Fibroblast of skin of scalp (primary cell): ENCODE measurements around the gene KAT2A.
A peak's percentile ranks its signal among the peaks of the same experiment; 100 is the strongest.

Experiments
- DNase-seq: peaks from one replicate; pipeline ENCODE4 v3.0.0-alpha.2; 2013

The KAT2A gene

DNA sequence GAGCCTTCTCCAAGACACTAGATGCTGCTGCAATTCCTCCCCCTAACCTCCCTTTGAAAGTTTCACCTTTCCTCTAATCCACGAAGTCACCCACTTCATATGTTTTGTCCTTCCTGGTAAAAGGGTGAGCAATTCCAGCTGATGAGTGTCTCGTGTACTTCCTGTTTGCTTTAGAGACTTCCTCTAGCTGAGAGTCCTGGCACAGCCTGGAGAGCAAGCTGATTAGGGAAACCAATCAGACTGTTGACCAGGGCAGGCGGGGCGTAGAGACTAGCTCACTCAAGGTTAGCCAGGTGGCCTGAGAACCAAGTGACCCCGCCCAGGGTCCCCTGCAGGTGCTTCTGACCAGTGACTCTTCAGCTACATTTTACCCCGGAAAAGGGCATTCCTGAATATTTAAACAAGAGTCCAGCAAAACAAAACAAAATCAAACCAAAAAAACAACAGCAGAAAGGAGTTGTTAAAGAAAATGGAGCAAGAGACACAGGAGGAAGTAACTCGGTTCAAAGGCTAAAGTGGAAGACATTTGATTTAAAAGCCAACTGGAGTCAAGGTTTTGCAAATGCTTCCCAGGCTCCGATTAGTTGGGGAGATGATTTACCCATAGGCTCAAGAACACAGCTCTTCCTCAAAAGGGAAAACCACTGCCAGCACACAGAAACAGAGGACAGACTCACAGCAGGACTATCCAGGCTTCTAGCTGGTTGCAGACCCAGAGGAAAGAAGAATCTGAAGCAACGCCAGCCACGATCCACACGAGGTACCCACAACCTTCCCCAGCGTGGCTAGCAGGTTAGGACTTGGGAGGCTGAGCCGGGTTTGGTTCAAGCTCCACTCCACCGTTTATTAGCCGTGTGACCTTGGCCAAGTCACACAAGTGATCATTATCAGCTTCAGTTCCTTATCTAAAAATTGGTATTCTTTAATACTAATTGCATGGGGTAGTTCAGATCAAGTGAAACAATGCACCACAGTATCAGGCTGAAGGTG, 14.8 kb upstream of the KAT2A start:
- DNase-seq, result peak; percentile 36

GRCh38 chr17:42135151-42135550, 14.0 kb upstream of the KAT2A start:
- no peak for DNase-seq

DNA sequence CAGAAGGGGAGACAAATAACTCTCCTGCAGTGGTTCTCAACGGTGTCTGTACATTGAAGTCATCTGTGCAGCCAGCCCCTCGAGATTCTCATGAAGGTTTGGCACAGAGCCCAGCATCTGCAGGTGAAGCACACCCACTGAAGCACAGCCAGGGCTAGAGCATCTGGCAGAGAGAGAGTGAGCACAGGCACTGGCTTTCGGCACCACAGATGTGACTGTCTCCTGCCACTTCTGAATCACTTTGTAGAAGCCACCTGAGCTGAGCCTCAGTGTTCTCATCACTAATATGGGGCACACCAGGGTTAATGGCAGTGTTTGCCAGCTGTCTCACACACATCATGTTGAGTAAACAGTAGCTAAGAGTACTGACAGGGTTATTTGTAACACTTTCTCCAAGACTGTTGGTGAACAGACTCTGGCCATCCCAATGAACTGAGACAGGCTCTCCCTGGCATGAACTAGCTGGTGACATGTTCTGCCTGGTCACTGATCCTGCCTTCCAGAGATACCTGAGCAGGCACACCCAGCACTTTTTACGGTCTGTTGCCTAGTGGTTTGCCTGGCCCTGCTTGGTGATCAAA, 12.4 kb upstream of the KAT2A start:
- DNase-seq, result no peak

GRCh38 chr17:42132941-42133340, 11.8 kb upstream of the KAT2A start:
- DNase-seq, result peak; percentile 80

- no peak for DNase-seq
Observed at GRCh38 chr17:42131981-42132432, 10.8 kb upstream of the KAT2A start.

DNA sequence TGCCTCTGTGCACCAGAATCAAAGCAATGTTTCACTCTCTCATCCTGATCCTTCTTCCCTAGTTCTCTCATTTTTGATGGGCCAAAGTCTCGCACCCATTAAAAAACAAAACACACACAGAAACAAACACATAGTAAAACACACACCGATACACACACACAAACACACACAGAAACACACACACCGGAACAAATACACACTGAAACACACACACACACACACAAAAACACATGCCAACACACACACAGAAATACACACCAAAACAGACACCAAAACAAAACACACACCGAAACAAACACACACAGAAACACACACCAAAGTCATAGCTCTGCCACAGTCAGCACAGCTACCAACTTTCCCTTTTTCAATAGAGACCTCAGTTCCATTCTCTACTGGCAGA, 10.1 kb upstream of the KAT2A start:
- no peak for DNase-seq

- DNase-seq, result no peak
Observed at GRCh38 chr17:42130310-42130936, 9.3 kb upstream of the KAT2A start.

- no peak for DNase-seq
Observed at GRCh38 chr17:42129109-42129837, 8.1 kb upstream of the KAT2A start.

- DNase-seq, result no peak
Observed at GRCh38 chr17:42127414-42127813, 6.2 kb upstream of the KAT2A start.

DNA sequence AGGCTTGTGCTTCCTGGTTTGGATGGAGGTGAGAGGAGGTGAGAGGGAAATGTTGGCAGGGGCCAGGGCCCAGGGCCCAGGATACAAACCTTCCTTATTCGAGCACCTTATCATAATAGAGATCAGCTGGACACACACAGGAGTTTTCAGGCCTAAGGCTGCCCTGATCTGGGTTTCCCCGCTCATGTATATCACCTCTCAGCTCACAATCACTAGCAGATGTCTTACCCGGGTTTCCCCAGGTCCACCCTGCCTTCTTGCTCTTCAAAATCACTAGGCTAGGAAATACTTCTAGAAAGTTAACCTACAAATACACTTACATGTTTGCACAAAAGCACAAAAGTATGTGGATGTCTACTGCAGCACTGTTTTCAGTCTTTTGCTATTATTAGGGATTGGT, 5.7 kb upstream of the KAT2A start:
- no peak for DNase-seq

DNA sequence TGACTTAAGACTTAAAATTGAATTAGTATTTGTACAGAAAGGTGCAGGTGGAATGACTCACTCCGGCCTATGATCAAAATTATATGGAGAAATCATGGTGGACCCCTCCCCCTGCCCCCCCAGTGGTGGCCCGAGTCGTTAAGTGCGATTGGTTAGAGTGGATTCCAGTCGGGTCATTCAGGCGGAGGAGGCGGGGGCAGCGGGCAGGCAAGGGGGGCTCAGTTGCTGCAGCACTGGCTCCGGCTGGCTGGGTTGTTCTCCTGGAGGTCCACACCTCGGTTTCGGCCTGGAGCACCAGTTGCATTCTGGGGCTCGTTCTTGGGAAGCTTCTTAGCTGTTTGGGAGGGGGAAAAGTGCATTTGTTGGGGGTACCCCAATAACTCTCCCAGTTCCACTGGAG, 4.4 kb upstream of the KAT2A start:
- no peak for DNase-seq

- DNase-seq, result no peak
Observed at GRCh38 chr17:42124256-42124655, 3.1 kb upstream of the KAT2A start.

GRCh38 chr17:42122371-42123303, 1.5 kb upstream of the KAT2A start, which contains the start of gene HSPB9:
Gene HSPB9, plus strand, starts transcription at chr17:42122804. Its CDS starts 47 bp downstream, at chr17:42122851.
- no peak for DNase-seq

- no peak for DNase-seq
Observed at GRCh38 chr17:42120161-42120769, 902 bp downstream of the KAT2A start.

DNA sequence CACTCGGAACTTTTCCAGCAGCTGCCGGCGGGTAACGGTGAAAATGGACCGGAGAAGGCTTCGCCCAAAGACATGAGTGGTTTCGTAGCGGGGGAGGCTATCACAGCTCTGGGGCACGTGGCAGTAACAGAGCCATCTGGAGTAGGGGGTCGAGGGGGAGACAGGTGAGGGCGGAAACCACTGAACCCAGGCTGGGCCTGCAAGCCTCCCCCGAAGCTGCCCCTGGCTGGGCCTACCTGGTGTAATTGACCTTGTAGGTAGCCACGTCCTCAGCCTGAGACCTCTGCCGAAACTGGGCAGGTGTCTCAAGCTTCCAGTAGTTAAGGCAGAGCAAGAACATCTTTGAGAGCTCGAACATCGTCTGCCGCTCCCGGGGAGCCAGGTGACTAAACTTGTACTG, 1.9 kb downstream of the KAT2A start:
- DNase-seq, result no peak

DNA sequence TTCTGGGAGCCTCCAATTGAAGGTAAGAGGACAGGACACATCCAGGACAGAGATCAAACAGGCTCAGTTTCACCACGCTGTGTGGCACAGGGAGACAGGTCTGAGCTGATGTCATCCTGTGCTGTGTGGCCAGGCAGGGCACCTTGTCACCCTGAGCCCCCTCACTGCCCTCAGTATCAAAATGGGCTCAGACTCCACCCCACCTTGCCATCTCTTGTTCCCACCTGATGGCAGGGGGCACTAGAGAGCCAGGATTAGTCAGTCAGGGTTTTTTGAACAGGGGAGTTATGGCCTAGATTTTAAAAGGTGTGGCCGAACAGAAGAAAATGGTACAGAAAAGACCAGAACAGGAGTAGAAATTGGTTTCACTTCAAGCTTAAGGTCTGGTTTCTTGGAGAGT, 2.6 kb downstream of the KAT2A start:
- no peak for DNase-seq

DNA sequence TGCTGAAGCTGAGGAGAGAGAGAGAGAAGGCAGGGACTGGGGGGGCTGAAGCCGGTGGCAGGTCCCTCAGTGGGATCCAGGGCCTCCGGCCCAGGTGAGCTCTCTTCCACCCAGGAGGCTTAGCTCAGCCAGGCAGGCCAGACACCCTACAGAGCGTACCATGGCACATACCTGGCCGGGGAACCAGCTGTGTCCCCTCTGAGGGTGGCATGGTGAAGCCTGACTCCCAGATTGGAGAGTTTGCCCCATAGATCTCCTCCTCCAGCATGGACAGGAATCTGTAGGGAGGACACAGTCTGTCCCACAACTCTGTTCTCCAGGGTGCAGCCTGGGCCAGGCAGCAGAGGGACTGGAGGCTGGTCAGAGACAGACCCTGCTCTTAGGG, 3.0 kb downstream of the KAT2A start:
- no peak for DNase-seq

DNA sequence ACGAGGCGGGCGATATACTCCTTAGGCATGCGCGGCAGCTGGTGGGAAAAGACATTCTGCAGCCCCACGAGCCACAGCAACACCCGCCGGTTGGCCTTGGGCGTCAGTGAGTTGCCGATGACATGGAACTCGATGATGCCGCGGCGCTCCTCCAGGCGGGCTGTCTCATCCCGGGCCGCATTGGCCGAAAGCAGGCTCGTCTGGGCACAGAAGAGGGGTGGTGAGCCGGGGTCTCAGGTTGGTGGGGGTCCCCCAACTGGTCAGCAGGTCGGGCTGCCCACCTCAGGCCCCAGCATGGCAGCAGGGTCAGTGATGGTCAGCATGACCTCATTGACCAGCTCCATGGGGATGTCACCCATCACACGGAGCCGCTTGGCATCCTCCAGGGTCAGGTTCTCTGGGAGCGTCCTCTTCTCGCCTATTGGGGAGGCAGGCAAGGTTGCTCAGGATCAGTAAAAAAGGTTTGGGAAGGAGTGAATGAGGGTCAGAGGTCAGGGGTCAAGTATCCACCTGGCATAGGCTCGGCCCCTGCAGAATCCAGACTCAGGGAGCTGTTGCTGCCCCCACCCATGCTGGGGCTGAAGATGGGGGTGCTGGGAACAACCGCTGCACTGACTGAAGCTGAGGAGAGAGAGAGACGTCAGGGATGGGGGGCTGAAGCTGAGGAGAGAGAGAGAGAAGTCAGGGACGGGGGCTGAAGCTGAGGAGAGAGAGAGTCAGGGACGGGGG, 3.6 kb downstream of the KAT2A start:
- DNase-seq, result no peak

DNA sequence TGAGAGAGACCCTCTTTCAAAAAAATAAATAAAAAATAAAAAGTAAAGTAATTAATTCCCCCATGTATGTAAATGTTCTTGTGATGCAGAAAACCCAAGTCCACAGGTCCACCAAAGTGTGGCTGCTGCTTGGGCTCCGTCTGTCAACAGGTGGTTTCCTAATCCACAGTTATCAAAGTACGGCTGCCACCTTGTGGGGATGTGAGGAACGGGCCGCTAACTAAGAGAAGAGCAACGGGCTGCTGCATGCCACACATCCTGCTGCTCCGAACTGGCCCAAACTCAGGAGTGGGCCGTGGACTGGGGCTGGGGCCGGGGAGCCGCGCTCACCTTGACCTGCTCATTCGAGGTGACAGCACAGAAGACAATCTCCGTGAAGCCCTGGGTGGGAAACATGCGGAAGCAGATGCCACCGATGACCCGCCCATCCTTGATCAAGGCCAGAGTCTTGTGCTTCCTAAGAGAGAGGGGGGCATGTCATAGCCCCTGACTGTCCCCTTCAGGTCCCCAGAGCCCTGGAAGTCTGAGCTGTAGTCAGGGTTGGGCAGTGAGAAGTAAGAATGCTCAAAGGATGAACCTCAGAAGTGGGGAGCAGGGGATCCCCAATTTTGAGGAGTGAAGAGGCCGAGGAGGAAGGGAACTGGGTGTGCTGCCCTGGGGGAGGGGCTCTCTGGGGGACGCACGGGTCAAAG, 4.3 kb downstream of the KAT2A start:
- DNase-seq, result peak; percentile 74

DNA sequence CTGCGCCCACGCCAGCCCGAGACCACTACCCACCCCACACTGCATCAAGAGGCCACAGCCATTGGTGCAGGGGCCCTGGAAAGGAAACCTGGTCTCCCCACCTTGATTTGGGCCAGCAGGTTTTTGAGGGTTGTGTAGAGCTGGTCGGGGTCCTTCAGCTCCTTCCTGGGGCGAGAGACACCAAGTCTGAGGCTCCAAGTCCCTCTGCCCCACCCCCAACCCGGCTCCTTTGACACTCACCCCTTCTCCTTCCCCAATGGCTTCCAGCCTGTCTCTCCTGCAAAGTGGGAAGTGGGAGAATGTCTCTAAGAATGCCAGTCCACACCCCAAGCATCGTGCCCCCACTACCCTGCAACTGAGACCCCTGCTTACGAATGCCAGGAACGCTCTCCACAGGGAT, 7.0 kb downstream of the KAT2A start:
- DNase-seq, result no peak
